Neutrophil (primary cell): ENCODE results near the gene DOK4.

Source experiments
- H3K27ac ChIP-seq: fragments of 200-600 bp; sonication (generic); 2 replicates; pipeline ENCODE4 v1.5.1; 2016; ENCODE audit warnings: mild to moderate bottlenecking, moderate library complexity
- H3K27me3 ChIP-seq: fragments of 200-600 bp; sonication (generic); 2 replicates; pipeline ENCODE4 v1.6.0; 2016; ENCODE audit warnings: mild to moderate bottlenecking
- H3K36me3 ChIP-seq: fragments of 200-600 bp; sonication (generic); 2 replicates; pipeline ENCODE4 v1.5.1; 2017
- H3K4me1 ChIP-seq, 2 experiments: fragments of 200-600 bp in 1 of 2; sonication (generic) in 1 of 2; 1 replicate in 1 of 2; 2 replicates in 1 of 2; pipeline versions ENCODE4 v1.5.1 to v1.6.1; 2013 to 2016; ENCODE audit warnings: low read depth in 1 of 2, low read length in 1 of 2, mild to moderate bottlenecking in 1 of 2, moderate library complexity in 1 of 2; ENCODE audit not compliant: control insufficient read depth in 1 of 2, insufficient read depth in 1 of 2
- H3K4me3 ChIP-seq, 2 experiments: fragments of 200-600 bp in 1 of 2; sonication (generic) in 1 of 2; 1 replicate in 1 of 2; 2 replicates in 1 of 2; pipeline ENCODE4 v1.5.1; 2013 to 2016; ENCODE audit warnings: low read depth in 1 of 2, low read length in 1 of 2, mild to moderate bottlenecking in 1 of 2, moderate library complexity in 1 of 2
- H3K9me3 ChIP-seq: fragments of 200-600 bp; sonication (generic); 2 replicates; pipeline ENCODE4 v1.5.1; 2016
- CTCF ChIP-seq: fragments of 200-600 bp; sonication (generic); IDR thresholded peaks from 2 replicates; pipeline ENCODE4 v1.5.1; 2016; ENCODE audit warnings: antibody characterized with exemption

Gene DOK4

GRCh38 chr16:57479205-57479975 is 6.9 kb downstream of the DOK4 start:
- no peak for TF ChIP-seq CTCF
- no peak overlapping the region for H3K4me3 ChIP-seq
- H3K4me1 ChIP-seq, result peaks cover 30 to 32% of the 10 kb centered on the region in 2 experiments
- H3K36me3 ChIP-seq, result no peaks in the 10 kb centered on the region
- H3K9me3 ChIP-seq, result no peaks in the 10 kb centered on the region
- H3K27ac ChIP-seq, result no peak overlapping the region
- peaks cover 38% of the 10 kb centered on the region for H3K27me3 ChIP-seq

GRCh38 chr16:57478396-57479204 is 7.7 kb downstream of the DOK4 start:
- H3K4me1 ChIP-seq, result peaks cover 30 to 40% of the 10 kb centered on the region in 2 experiments
- H3K36me3 ChIP-seq, result no peaks in the 10 kb centered on the region
- no peak overlapping the region for H3K4me3 ChIP-seq
- peaks cover 37% of the 10 kb centered on the region for H3K27me3 ChIP-seq
- no peak overlapping the region for H3K27ac ChIP-seq
- H3K9me3 ChIP-seq, result no peaks in the 10 kb centered on the region
- TF ChIP-seq CTCF, result no peak

DNA sequence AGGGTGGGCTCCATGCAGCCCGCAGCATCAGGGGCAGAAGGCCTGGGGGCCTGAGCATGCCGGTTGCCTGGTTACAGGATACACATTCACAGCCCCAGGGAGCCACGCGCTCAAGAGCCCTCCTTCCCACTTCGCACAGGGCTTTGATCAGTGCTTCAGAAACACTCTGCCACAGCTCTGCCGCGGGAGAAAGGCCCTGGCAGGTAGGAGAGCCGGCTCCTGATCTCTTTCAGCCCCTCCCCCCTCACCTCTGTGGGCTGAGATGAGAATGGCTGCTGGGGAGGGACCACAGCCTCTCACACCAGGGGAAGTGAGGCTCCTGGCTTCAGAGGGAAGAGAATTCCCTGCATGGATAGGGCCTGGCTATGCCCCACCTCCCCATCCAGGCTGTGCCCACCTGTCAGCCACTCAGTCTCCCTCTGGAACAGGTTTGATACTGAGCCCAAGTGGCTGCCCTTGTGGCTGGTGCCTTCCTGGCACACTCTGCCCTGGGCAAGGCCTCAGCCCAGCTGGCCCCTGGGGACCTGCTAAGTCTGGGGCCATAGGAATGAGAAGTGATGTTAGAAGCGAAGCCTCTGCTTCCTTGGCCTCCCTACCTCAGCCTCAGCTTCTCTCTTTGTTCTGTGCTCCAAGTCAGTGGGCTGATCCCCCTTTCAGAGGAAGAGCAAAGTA is 8.6 kb downstream of the DOK4 start:
- Histone ChIP-seq H3K4me3 (no peak overlapping the region), H3K9me3 (no peaks in the 10 kb centered on the region), H3K27me3 (peaks cover 37% of the 10 kb centered on the region), H3K36me3 (peaks cover 3% of the 10 kb centered on the region), H3K4me1 (peaks cover 35 to 49% of the 10 kb centered on the region in 2 experiments), H3K27ac (no peak overlapping the region)
- no peak for TF ChIP-seq CTCF

DNA sequence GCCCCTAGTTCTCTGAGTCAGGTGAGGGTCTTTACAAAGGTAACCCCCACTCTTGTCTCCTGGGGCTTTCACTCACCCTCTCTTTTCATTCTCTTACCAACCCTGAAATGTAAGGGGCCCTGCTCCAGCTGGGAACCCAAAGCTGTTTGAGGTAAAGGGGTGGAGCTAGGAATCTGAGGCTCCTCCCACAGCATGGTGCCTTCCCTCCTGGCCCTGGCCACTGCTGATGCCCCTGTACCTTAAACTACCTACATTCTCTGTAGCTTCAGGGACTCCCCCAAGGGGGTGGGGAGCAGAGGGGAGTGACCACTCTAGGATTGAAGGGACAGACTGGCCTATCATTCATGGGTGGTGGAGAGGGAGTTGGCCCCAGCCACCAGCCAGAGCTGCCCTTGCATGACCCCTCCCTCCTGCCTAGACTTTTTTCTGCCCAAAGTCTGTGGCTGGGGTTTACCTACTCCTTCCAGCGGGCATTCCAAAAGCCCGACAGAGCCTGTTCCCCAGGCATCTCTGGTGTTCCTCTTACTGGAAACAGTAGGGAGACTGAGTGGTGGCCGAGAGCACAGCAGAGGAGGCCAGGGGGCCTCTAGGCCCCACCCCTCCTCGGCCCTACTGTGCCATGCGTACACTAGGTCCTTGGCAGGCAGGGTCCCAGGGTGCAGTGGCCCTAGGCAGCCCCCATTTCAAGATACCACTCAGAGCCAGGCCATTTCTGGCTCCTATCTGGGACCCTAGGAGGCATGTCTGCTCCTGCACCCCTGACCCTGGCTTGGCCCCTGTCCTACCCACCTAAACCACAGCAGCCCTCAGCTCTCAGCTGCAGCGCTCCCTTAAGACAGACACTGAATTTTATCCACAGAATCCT is 9.5 kb downstream of the DOK4 start:
- Histone ChIP-seq H3K36me3 (peaks cover 10% of the 10 kb centered on the region), H3K4me3 (no peak overlapping the region), H3K27ac (no peak overlapping the region), H3K9me3 (no peaks in the 10 kb centered on the region), H3K4me1 (peaks cover 44 to 58% of the 10 kb centered on the region in 2 experiments), H3K27me3 (peaks cover 37% of the 10 kb centered on the region)
- no peak for TF ChIP-seq CTCF
